ENCODE results near the gene RNF7. TPM values are rescaled to one million over a fixed set of nuclear protein-coding genes. Genes with fewer than 3 reads are reported as not detected.

The RNF7 gene
- total RNA-seq, 1 experiment from 2014 or later = 126 TPM

DNA sequence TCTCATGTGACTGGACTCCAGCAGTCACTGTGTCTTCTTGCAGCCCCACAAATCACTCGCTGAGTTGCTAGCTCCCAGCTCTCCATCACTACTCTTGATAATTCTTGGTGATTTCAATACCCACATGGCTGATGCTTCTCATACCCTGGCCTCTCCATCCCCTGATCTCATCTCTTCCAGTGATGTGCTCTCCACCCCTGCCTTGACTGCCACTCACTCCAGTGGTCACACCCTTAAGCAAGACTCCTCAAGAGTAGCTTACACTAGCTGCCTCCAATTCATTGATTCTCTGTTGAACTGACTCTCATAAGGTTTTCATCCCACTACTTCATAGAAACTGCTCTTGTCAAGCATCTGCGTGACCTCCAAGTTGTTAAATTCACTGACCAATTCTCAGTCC is 25.9 kb downstream of the RNF7 start:
- peaks cover 0 to 4% of the 10 kb centered on the region in 2 experiments; a peak in 2 of 5 replicates for H3K9me3 Mint-ChIP-seq
- no CpG with 5 or more reads among the region's 2 CpGs for WGBS (ENCODE audit: extremely low coverage, insufficient read length, low lambda C conversion rate)

More for the DNA sequence above, 25.9 kb downstream of the RNF7 start:
- Histone ChIP-seq H3K18ac (ENCODE audit: insufficient read length, low read depth, low read length) (no peak overlapping the region), H4K91ac (ENCODE audit: insufficient read length, low read depth, low read length) (no peak overlapping the region), H4K8ac (replicated peaks; ENCODE audit: insufficient read length, low read depth, low read length) (no peak overlapping the region), H3K23ac (ENCODE audit: insufficient read length, low read depth, low read length) (no peak overlapping the region), H3T11ph (ENCODE audit: low read length) (no peak overlapping the region), H4K20me1 (ENCODE audit: control insufficient read depth, insufficient read depth, insufficient read length) (no peaks in the 10 kb centered on the region), H3K9me3 (ENCODE audit: control insufficient read depth, low read depth, low read length) (no peaks in the 10 kb centered on the region), H3K56ac (ENCODE audit: insufficient read length, low read depth, low read length) (no peak overlapping the region), H3K9ac (ENCODE audit: extremely low read depth, insufficient read length, low read length) (no peak overlapping the region), H4K5ac (ENCODE audit: insufficient read length, low read depth, low read length) (no peak overlapping the region), H2BK12ac (ENCODE audit: insufficient read length, low read depth, low read length) (no peak overlapping the region), H2BK120ac (ENCODE audit: low read depth, low read length, poor library complexity, severe bottlenecking) (no peak overlapping the region), H2AFZ (ENCODE audit: low read length) (no peak overlapping the region), H3K79me2 (ENCODE audit: insufficient read depth, low read length) (no peaks in the 10 kb centered on the region), H2BK15ac (ENCODE audit: low read depth, low read length) (no peak overlapping the region), H3K79me1 (ENCODE audit: insufficient read depth, low read depth, low read length, poor library complexity, severe bottlenecking) (no peaks in the 10 kb centered on the region), H3K4me2 (ENCODE audit: insufficient read depth, insufficient read length, low read length) (no peak overlapping the region), H2BK20ac (ENCODE audit: low read depth, low read length, poor library complexity, severe bottlenecking) (no peak overlapping the region), H3K14ac (ENCODE audit: insufficient read depth, low read length) (no peak overlapping the region), H3K27ac (ENCODE audit: insufficient read length, low read depth, low read length) (no peak overlapping the region), H3K23me2 (ENCODE audit: insufficient read length, low read depth, low read length, poor library complexity, severe bottlenecking) (no peaks in the 10 kb centered on the region), H2AK5ac (ENCODE audit: insufficient read length, low read length) (no peak overlapping the region), H3K4ac (ENCODE audit: low read depth, low read length) (no peak overlapping the region), H3K27me3 (ENCODE audit: insufficient read depth, low read length) (no peaks in the 10 kb centered on the region), H2BK5ac (ENCODE audit: insufficient read length, low read length) (no peak overlapping the region), H3K4me1 (ENCODE audit: insufficient read depth, low read length) (no peaks in the 10 kb centered on the region)
- TF ChIP-seq, protein P1, sequence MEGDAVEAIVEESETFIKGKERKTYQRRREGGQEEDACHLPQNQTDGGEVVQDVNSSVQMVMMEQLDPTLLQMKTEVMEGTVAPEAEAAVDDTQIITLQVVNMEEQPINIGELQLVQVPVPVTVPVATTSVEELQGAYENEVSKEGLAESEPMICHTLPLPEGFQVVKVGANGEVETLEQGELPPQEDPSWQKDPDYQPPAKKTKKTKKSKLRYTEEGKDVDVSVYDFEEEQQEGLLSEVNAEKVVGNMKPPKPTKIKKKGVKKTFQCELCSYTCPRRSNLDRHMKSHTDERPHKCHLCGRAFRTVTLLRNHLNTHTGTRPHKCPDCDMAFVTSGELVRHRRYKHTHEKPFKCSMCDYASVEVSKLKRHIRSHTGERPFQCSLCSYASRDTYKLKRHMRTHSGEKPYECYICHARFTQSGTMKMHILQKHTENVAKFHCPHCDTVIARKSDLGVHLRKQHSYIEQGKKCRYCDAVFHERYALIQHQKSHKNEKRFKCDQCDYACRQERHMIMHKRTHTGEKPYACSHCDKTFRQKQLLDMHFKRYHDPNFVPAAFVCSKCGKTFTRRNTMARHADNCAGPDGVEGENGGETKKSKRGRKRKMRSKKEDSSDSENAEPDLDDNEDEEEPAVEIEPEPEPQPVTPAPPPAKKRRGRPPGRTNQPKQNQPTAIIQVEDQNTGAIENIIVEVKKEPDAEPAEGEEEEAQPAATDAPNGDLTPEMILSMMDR (conservative IDR thresholded peaks at IDR 0.05) = no peak
- no peak for DNase-seq
- H3K27ac Mint-ChIP-seq = no peak overlapping the region
- peaks cover 4% of the 10 kb centered on the region for H3K27me3 Mint-ChIP-seq (ENCODE audit: low read depth)
- H3K4me3 Mint-ChIP-seq = no peak overlapping the region
- peaks cover 5 to 7% of the 10 kb centered on the region in 2 experiments for H3K4me1 Mint-ChIP-seq
- H3K36me3 Mint-ChIP-seq (ENCODE audit: insufficient read depth in 1 of 3, low read depth in 3 of 3) = no peaks in the 10 kb centered on the region; a peak in 1 of 7 replicates
